Suprapubic skin (tissue), 4 donors: ENCODE data around the gene PELI2. TPM values are rescaled to one million over a fixed set of nuclear protein-coding genes. Genes with fewer than 3 reads are reported as not detected.

Source experiments
- DNase-seq, 2 donors: peaks; one replicate each; pipeline ENCODE4 v3.0.0-alpha.2; 2019; ENCODE audit warnings: low spot score in 2 of 2
- H3K27ac ChIP-seq: fragments of 200-600 bp; sonication (generic); one replicate; pipeline ENCODE4 v1.5.1; 2019
- H3K27me3 ChIP-seq: fragments of 200-600 bp; sonication (generic); one replicate; pipeline ENCODE4 v1.5.1; 2019
- H3K36me3 ChIP-seq: fragments of 200-600 bp; sonication (generic); one replicate; pipeline ENCODE4 v1.5.1; 2019
- H3K4me1 ChIP-seq: fragments of 200-600 bp; sonication (generic); one replicate; pipeline ENCODE4 v1.5.1; 2019
- H3K4me3 ChIP-seq: fragments of 200-600 bp; sonication (generic); one replicate; pipeline ENCODE4 v1.5.1; 2019; ENCODE audit warnings: mild to moderate bottlenecking
- H3K9me3 ChIP-seq: fragments of 200-600 bp; sonication (generic); one replicate; pipeline ENCODE4 v1.5.1; 2019
- CTCF ChIP-seq, 2 donors: fragments of 200-600 bp in 1 of 2; fragments of 450-650 bp in 1 of 2; sonication (generic) in 1 of 2; IDR thresholded peaks; one replicate each; pipeline ENCODE4 v1.5.1; 2016 to 2019; ENCODE audit warnings: antibody characterized with exemption in 2 of 2, mild to moderate bottlenecking in 1 of 2, moderate library complexity in 1 of 2
- EP300 ChIP-seq: sonication (generic); formaldehyde crosslinking; IDR thresholded peaks from one replicate; pipeline ENCODE4 v1.6.1; 2017; ENCODE audit warnings: antibody characterized with exemption
- POLR2A ChIP-seq, 2 donors: fragments of 450-650 bp; IDR thresholded peaks; one replicate each; pipeline ENCODE4 v1.6.1; 2017; ENCODE audit warnings: antibody characterized with exemption in 2 of 2, mild to moderate bottlenecking in 2 of 2, moderate library complexity in 2 of 2
- POLR2AphosphoS5 ChIP-seq, 3 donors: sonication (generic); formaldehyde crosslinking; IDR thresholded peaks; one replicate each; pipeline ENCODE4 v1.6.1; 2017; ENCODE audit warnings: antibody characterized with exemption in 3 of 3
- WGBS: methylation state at CpG from one replicate; pipeline ENCODE4 v1.1.5; 2018; 5-methylcytosine and 5-hydroxymethylcytosine counted together
- total RNA-seq, 4 donors: library from RNA; depleted of rRNA; stranded (reverse); fragments of >200 nt; gene quantifications; one replicate each; pipeline ENCODE4 v1.1.0, GENCODE V29; 2016

Gene PELI2
- total RNA-seq, 4 donors from 2014 or later, result 6.9 to 19.4 (median 12.6) TPM

- Histone ChIP-seq H3K4me1 (peaks cover 8% of the 10 kb centered on the region), H3K27ac (no peak overlapping the region), H3K27me3 (no peaks in the 10 kb centered on the region), H3K36me3 (no peaks in the 10 kb centered on the region), H3K9me3 (no peaks in the 10 kb centered on the region), H3K4me3 (no peak overlapping the region)
- no peak for TF ChIP-seq POLR2A (IDR thresholded peaks at IDR 0.05)
- no peak for TF ChIP-seq POLR2AphosphoS5 (IDR thresholded peaks at IDR 0.05)
- no peak for TF ChIP-seq CTCF (IDR thresholded peaks at IDR 0.05)
- TF ChIP-seq EP300, result no peak
- DNase-seq, result no peak
These were observed 67.8 kb downstream of the PELI2 start for GRCh38 chr14:56185992-56186391.

GRCh38 chr14:56187736-56188135 lies 69.5 kb downstream of the PELI2 start:
- Histone ChIP-seq H3K36me3 (no peaks in the 10 kb centered on the region), H3K9me3 (no peaks in the 10 kb centered on the region), H3K4me1 (peaks cover 8% of the 10 kb centered on the region), H3K27ac (no peak overlapping the region), H3K4me3 (no peak overlapping the region), H3K27me3 (no peaks in the 10 kb centered on the region)
- 94% methylated on average over 11 of the region's 11 CpGs for WGBS
- no peak for TF ChIP-seq CTCF (IDR thresholded peaks at IDR 0.05)
- TF ChIP-seq EP300, result no peak
- TF ChIP-seq POLR2A (IDR thresholded peaks at IDR 0.05), result no peak
- TF ChIP-seq POLR2AphosphoS5 (IDR thresholded peaks at IDR 0.05), result no peak
- no peak for DNase-seq

GRCh38 chr14:56189307-56189706 lies 71.1 kb downstream of the PELI2 start:
- H3K36me3 ChIP-seq, result no peaks in the 10 kb centered on the region
- no peak overlapping the region for H3K27ac ChIP-seq
- no peaks in the 10 kb centered on the region for H3K9me3 ChIP-seq
- WGBS, result 39% methylated on average over 4 of the region's 4 CpGs
- no peaks in the 10 kb centered on the region for H3K27me3 ChIP-seq
- H3K4me3 ChIP-seq, result no peak overlapping the region
- TF ChIP-seq POLR2AphosphoS5 (IDR thresholded peaks at IDR 0.05), result no peak
- no peak for TF ChIP-seq POLR2A (IDR thresholded peaks at IDR 0.05)
- no peak for TF ChIP-seq CTCF (IDR thresholded peaks at IDR 0.05)
- no peak for TF ChIP-seq EP300
- no peak for DNase-seq
- H3K4me1 ChIP-seq, result peaks cover 8% of the 10 kb centered on the region

GRCh38 chr14:56193347-56193746 lies 75.1 kb downstream of the PELI2 start:
- 95% methylated on average over 1 of the region's 1 CpG for WGBS
- TF ChIP-seq POLR2A (IDR thresholded peaks at IDR 0.05) (no peak), CTCF (IDR thresholded peaks at IDR 0.05) (no peak), POLR2AphosphoS5 (IDR thresholded peaks at IDR 0.05) (no peak), EP300 (no peak)
- Histone ChIP-seq H3K27ac (no peak overlapping the region), H3K9me3 (no peaks in the 10 kb centered on the region), H3K36me3 (no peaks in the 10 kb centered on the region), H3K27me3 (no peaks in the 10 kb centered on the region), H3K4me3 (no peak overlapping the region), H3K4me1 (peaks cover 19% of the 10 kb centered on the region)
- DNase-seq, result no peak

- H3K27ac ChIP-seq, result no peak overlapping the region
- H3K4me3 ChIP-seq, result no peak overlapping the region
- no peaks in the 10 kb centered on the region for H3K9me3 ChIP-seq
- no peaks in the 10 kb centered on the region for H3K27me3 ChIP-seq
- peaks cover 19% of the 10 kb centered on the region for H3K4me1 ChIP-seq
- TF ChIP-seq EP300 (no peak), POLR2AphosphoS5 (IDR thresholded peaks at IDR 0.05) (no peak), CTCF (IDR thresholded peaks at IDR 0.05) (no peak), POLR2A (IDR thresholded peaks at IDR 0.05) (no peak)
- 85% methylated on average over 7 of the region's 7 CpGs for WGBS
- no peak for DNase-seq
- H3K36me3 ChIP-seq, result no peaks in the 10 kb centered on the region
These were observed 75.8 kb downstream of the PELI2 start for GRCh38 chr14:56194042-56194441.
